H1 (cell line): ENCODE data around the gene METTL22. TPM values are rescaled to one million over a fixed set of nuclear protein-coding genes. Genes with fewer than 3 reads are reported as not detected.

Experiments used
- CTCF ChIA-PET: fragments of 300-600 bp; sonication (Branson Sonifier 250); formaldehyde crosslinking; loops from one replicate; lab custom pipeline; 2021; ENCODE audit not compliant: partially characterized antibody; lab: Charles Lee
- POLR2A ChIA-PET: fragments of 300-600 bp; sonication (Branson Sonifier 250); formaldehyde crosslinking; loops from one replicate; lab custom pipeline; 2021; ENCODE audit warnings: inconsistent platforms; ENCODE audit not compliant: partially characterized antibody; lab: Charles Lee
- DNase-seq, 2 experiments: peaks; one replicate each; pipeline versions ENCODE4 v3.0.0 to v3.0.0-alpha.2; 2010 to 2022; ENCODE audit warnings: low spot score in 2 of 2, low read depth in 1 of 2, mixed read lengths in 1 of 2
- FAIRE-seq: peaks from 2 replicates; lab custom pipeline; 2011; peaks lifted over from hg19 to GRCh38; lab: Jason Lieb, UNC
- H2AFZ ChIP-seq: 2 replicates; pipeline ENCODE4 v1.8.1; 2012; ENCODE audit warnings: low read length, inconsistent platforms
- H2AK5ac ChIP-seq: 2 replicates; pipeline ENCODE4 v1.6.1; 2013; ENCODE audit warnings: low read depth, low read length
- H2BK120ac ChIP-seq: replicated peaks from 2 replicates; pipeline ENCODE3; 2013; ENCODE audit warnings: low read depth, low read length, inconsistent platforms
- H2BK12ac ChIP-seq: 2 replicates; pipeline ENCODE4 v1.6.1; 2013; ENCODE audit warnings: low read depth, low read length
- H2BK15ac ChIP-seq: 2 replicates; pipeline ENCODE4 v1.6.1; 2013; ENCODE audit warnings: low read length
- H2BK20ac ChIP-seq: 2 replicates; pipeline ENCODE4 v1.6.1; 2013; ENCODE audit warnings: low read length
- H2BK5ac ChIP-seq: 2 replicates; pipeline ENCODE4 v1.6.1; 2013; ENCODE audit warnings: low read depth, low read length
- H3K14ac ChIP-seq: 2 replicates; pipeline ENCODE4 v1.6.1; 2013; ENCODE audit warnings: inconsistent platforms; ENCODE audit not compliant: insufficient read length
- H3K18ac ChIP-seq: 2 replicates; pipeline ENCODE4 v1.6.1; 2013; ENCODE audit warnings: low read length; ENCODE audit errors: extremely low read depth
- H3K23ac ChIP-seq: 2 replicates; pipeline ENCODE4 v1.6.1; 2013; ENCODE audit warnings: inconsistent platforms; ENCODE audit not compliant: insufficient read length
- H3K23me2 ChIP-seq: 2 replicates; pipeline ENCODE4 v1.6.1; 2013; ENCODE audit warnings: low read depth, low read length
- H3K27ac ChIP-seq: 2 replicates; pipeline ENCODE4 v1.6.1; 2011; ENCODE audit warnings: low read depth, low read length, inconsistent platforms
- H3K27me3 ChIP-seq, 4 experiments: replicated peaks in 1 of 4; 1 replicate in 1 of 4; 2 replicates in 3 of 4; pipeline versions ENCODE4 v1.6.1 to v1.8.1; 2011 to 2013; ENCODE audit warnings: low read length in 3 of 4, mild to moderate bottlenecking in 3 of 4, inconsistent platforms in 2 of 4, mixed read lengths in 2 of 4, moderate library complexity in 1 of 4; ENCODE audit not compliant: control insufficient read depth in 3 of 4, insufficient read depth in 3 of 4; ENCODE audit errors: extremely low read depth in 1 of 4
- H3K36me3 ChIP-seq, 4 experiments: 2 replicates each; pipeline versions ENCODE4 v1.6.1 to v1.8.1; 2011 to 2013; ENCODE audit warnings: mild to moderate bottlenecking in 4 of 4, low read length in 3 of 4, moderate library complexity in 2 of 4, control low read depth in 1 of 4, inconsistent platforms in 1 of 4; ENCODE audit not compliant: insufficient read depth in 4 of 4, control insufficient read depth in 2 of 4
- H3K4ac ChIP-seq: replicated peaks from 2 replicates; pipeline ENCODE3; 2013; ENCODE audit warnings: low read length, low read depth, mixed read lengths, inconsistent platforms; ENCODE audit not compliant: insufficient read length
- H3K4me1 ChIP-seq, 4 experiments: replicated peaks in 1 of 4; 1 replicate in 1 of 4; 2 replicates in 3 of 4; pipeline versions ENCODE4 v1.6.1 to v1.8.1; 2011 to 2013; ENCODE audit warnings: low read length in 3 of 4, inconsistent platforms in 2 of 4, mixed read lengths in 1 of 4; ENCODE audit not compliant: insufficient read depth in 4 of 4, control insufficient read depth in 3 of 4
- H3K4me2 ChIP-seq, 2 experiments: 2 replicates each; pipeline versions ENCODE4 v1.6.1 to v1.8.1; 2011 to 2013; ENCODE audit warnings: low read depth in 2 of 2, low read length in 2 of 2, control low read depth in 1 of 2, inconsistent platforms in 1 of 2, mild to moderate bottlenecking in 1 of 2; ENCODE audit not compliant: insufficient read depth in 1 of 2
- H3K4me3 ChIP-seq, 4 experiments: fragments of 200-600, 300-600 bp in 1 of 4; sonication (generic), shearing (Covaris generic), sonication (Bioruptor Twin) in 1 of 4; 2 replicates each; pipeline versions ENCODE4 v1.5.1 to v1.8.1; 2011 to 2016; ENCODE audit warnings: low read length in 4 of 4, low read depth in 3 of 4, control low read depth in 2 of 4, inconsistent platforms in 2 of 4, mild to moderate bottlenecking in 2 of 4, mixed read lengths in 1 of 4, moderate library complexity in 1 of 4; ENCODE audit not compliant: insufficient read depth in 2 of 4; ENCODE audit errors: extremely low read depth in 1 of 4
- H3K56ac ChIP-seq: replicated peaks from 2 replicates; pipeline ENCODE3; 2013; ENCODE audit warnings: low read depth, mild to moderate bottlenecking, mixed read lengths, low read length, inconsistent platforms; ENCODE audit not compliant: insufficient read length
- H3K79me1 ChIP-seq: 2 replicates; pipeline ENCODE4 v1.6.1; 2013; ENCODE audit warnings: low read depth, low read length, control low read depth
- H3K79me2 ChIP-seq, 2 experiments: 2 replicates each; pipeline versions ENCODE4 v1.6.1 to v1.8.1; 2012 to 2013; ENCODE audit warnings: low read length in 2 of 2, mild to moderate bottlenecking in 2 of 2, inconsistent platforms in 1 of 2; ENCODE audit not compliant: insufficient read depth in 2 of 2, control insufficient read depth in 1 of 2
- H3K9ac ChIP-seq, 4 experiments: replicated peaks in 1 of 4; 1 replicate in 1 of 4; 2 replicates in 3 of 4; pipeline versions ENCODE4 v1.6.1 to v1.8.1; 2011 to 2013; ENCODE audit warnings: low read depth in 3 of 4, low read length in 3 of 4, control low read depth in 2 of 4, mild to moderate bottlenecking in 2 of 4, moderate library complexity in 2 of 4, inconsistent platforms in 1 of 4; ENCODE audit errors: extremely low read depth in 1 of 4
- H3K9me3 ChIP-seq, 2 experiments: 2 replicates each; pipeline versions ENCODE4 v1.6.1 to v1.8.1; 2012 to 2013; ENCODE audit warnings: mild to moderate bottlenecking in 2 of 2, moderate library complexity in 2 of 2, control low read depth in 1 of 2, inconsistent platforms in 1 of 2, low read depth in 1 of 2, low read length in 1 of 2, mixed read lengths in 1 of 2; ENCODE audit not compliant: insufficient read depth in 2 of 2
- H4K20me1 ChIP-seq, 2 experiments: replicated peaks in 1 of 2; 2 replicates each; pipeline versions ENCODE3 to v1.8.1; 2011 to 2013; ENCODE audit warnings: inconsistent platforms in 2 of 2, low read length in 2 of 2, mild to moderate bottlenecking in 1 of 2; ENCODE audit not compliant: insufficient read depth in 2 of 2, control insufficient read depth in 1 of 2
- H4K5ac ChIP-seq: 2 replicates; pipeline ENCODE4 v1.6.1; 2013; ENCODE audit warnings: low read length, low read depth, mixed read lengths, inconsistent platforms; ENCODE audit not compliant: insufficient read length
- H4K8ac ChIP-seq: 2 replicates; pipeline ENCODE4 v1.8.0; 2013; ENCODE audit warnings: mild to moderate bottlenecking, moderate library complexity, low read length, inconsistent platforms; ENCODE audit not compliant: insufficient read depth; ENCODE audit errors: extremely low read depth
- H4K91ac ChIP-seq: replicated peaks from 2 replicates; pipeline ENCODE3; 2013; ENCODE audit warnings: low read length, mixed read lengths, inconsistent platforms; ENCODE audit not compliant: insufficient read length
- SP4 ChIP-seq: IDR thresholded peaks from 2 replicates; pipeline ENCODE4 v1.6.1; 2012; ENCODE audit warnings: low read length, inconsistent platforms
- TBP ChIP-seq: IDR thresholded peaks from 2 replicates; pipeline ENCODE4 v1.6.1; 2011; ENCODE audit warnings: low read depth, low read length, improper control_type of control experiment
- WGBS, 2 experiments: shearing (Covaris generic) in 1 of 2; methylation state at CpG; one replicate each; pipeline versions ENCODE4 v1.1.6 to v1.1.7; 2013 to 2015; ENCODE audit warnings: low lambda C conversion rate in 2 of 2, mixed read lengths in 2 of 2, inconsistent platforms in 1 of 2, low coverage in 1 of 2, missing lambda C conversion rate in 1 of 2; ENCODE audit not compliant: insufficient replicate concordance in 2 of 2, insufficient coverage in 1 of 2, insufficient read length in 1 of 2; ENCODE audit errors: extremely low coverage in 1 of 2, missing lambda C conversion rate in 1 of 2; 5-methylcytosine and 5-hydroxymethylcytosine counted together
- polyA plus RNA-seq, 7 experiments: library from polyadenylated mRNA; depleted of rRNA in 3 of 7; stranded (reverse) in 5 of 7; unstranded in 2 of 7; fragments of >200 nt in 5 of 7; fragments of 200-250 nt in 2 of 7; gene quantifications; 1 replicate in 5 of 7; 2 replicates in 1 of 7; 4 replicates in 1 of 7; pipeline versions ENCODE4 v1.2.1 to v1.2.3, GENCODE V29; 2011 to 2013; ENCODE audit warnings: missing spikeins in 2 of 7, mixed read lengths in 2 of 7
- total RNA-seq: library from RNA; stranded (reverse); fragmentation: NEBNext Ultra II Directional; extraction: Animal tissue kit (Norgen Biotek cat#: 25700); gene quantifications from 2 replicates; pipeline ENCODE4 v1.2.1, GENCODE V29; 2021

METTL22 gene
- total and polyA plus RNA-seq, 2 of the 8 experiments (the other 6 are each of a cell fraction or from before 2014, with no cell fraction given) = 56.7 to 85.2 TPM

GRCh38 chr16:8641671-8642070 lies 20.2 kb downstream of the METTL22 start:
- CTCF ChIA-PET = interaction anchor here (0.6 to 2.4 kb wide), 4 partner anchors 59 to 241 kb away, joined by 3 to 7 read pairs (median 4); no protein-coding TSS in a partner anchor
- H3K36me3 ChIP-seq = peaks cover 44 to 85% (median 78%) of the 10 kb centered on the region in 4 experiments
- H3K79me2 ChIP-seq = no peaks in the 10 kb centered on the region

More at GRCh38 chr16:8641671-8642070, 20.2 kb downstream of the METTL22 start:
- no peak overlapping the region for H4K91ac ChIP-seq
- no peak overlapping the region for H3K9ac ChIP-seq
- peaks cover 6 to 11% of the 10 kb centered on the region in 2 experiments for H4K20me1 ChIP-seq
- no peak overlapping the region for H4K8ac ChIP-seq
- H2BK20ac ChIP-seq = no peak overlapping the region
- H3K4ac ChIP-seq = no peak overlapping the region
- H2BK5ac ChIP-seq = no peak overlapping the region
- H4K5ac ChIP-seq = no peak overlapping the region
- no peaks in the 10 kb centered on the region; the same call in 1 of the 2 replicates for H3K23me2 ChIP-seq
- H3K4me1 ChIP-seq = no peaks in the 10 kb centered on the region
- no peak overlapping the region for H3K23ac ChIP-seq
- POLR2A ChIA-PET = interaction anchor here (1.2 to 1.5 kb wide), 2 partner anchors 11 to 14 kb away, joined by 3 to 9 read pairs; no protein-coding TSS in a partner anchor
- no peak overlapping the region for H2BK120ac ChIP-seq
- DNase-seq (no peak), FAIRE-seq (no peak)
- no peaks in the 10 kb centered on the region for H3K27me3 ChIP-seq
- H3K9me3 ChIP-seq = no peaks in the 10 kb centered on the region
- no peak overlapping the region for H3K56ac ChIP-seq
- no peak overlapping the region for H3K27ac ChIP-seq
- H3K79me1 ChIP-seq = no peaks in the 10 kb centered on the region; the same call in 1 of the 2 replicates
- H2BK15ac ChIP-seq = no peak overlapping the region
- H3K4me2 ChIP-seq = no peak overlapping the region
- no peak overlapping the region for H3K4me3 ChIP-seq
- H3K18ac ChIP-seq = no peak overlapping the region
- 70% methylated on average over 8 of the region's 9 CpGs; no CpG with 5 or more reads in 1 of the 2 experiments for whole genome bisulfite sequencing, 2 experiments
- no peak overlapping the region for H2AFZ ChIP-seq
- no peak overlapping the region for H2AK5ac ChIP-seq
- no peak overlapping the region for H2BK12ac ChIP-seq
- no peak for TF ChIP-seq TBP
- TF ChIP-seq SP4 = no peak
- no peak overlapping the region for H3K14ac ChIP-seq
